Breast epithelium (tissue), 4 donors: ENCODE data around the gene MYRF. TPM values are rescaled to one million over a fixed set of nuclear protein-coding genes. Genes with fewer than 3 reads are reported as not detected.

ENCODE experiments used
- DNase-seq, 2 donors: peaks; one replicate each; pipeline ENCODE4 v3.0.0-alpha.2; 2019; ENCODE audit warnings: low spot score in 2 of 2
- H3K27ac ChIP-seq, 2 donors: fragments of 200-600 bp; sonication (generic) in 1 of 2; one replicate each; pipeline ENCODE4 v1.5.1; 2016 to 2019; ENCODE audit warnings: mild to moderate bottlenecking in 1 of 2
- H3K27me3 ChIP-seq, 2 donors: fragments of 200-600 bp; sonication (generic) in 1 of 2; one replicate each; pipeline versions ENCODE4 v1.5.1 to v1.6.0; 2017 to 2019; ENCODE audit warnings: control low read depth in 1 of 2, mild to moderate bottlenecking in 1 of 2
- H3K36me3 ChIP-seq: fragments of 200-600 bp; one replicate; pipeline ENCODE4 v1.5.1; 2019
- H3K4me1 ChIP-seq, 2 donors: fragments of 200-600 bp; sonication (generic); one replicate each; pipeline ENCODE4 v1.5.1; 2016 to 2019; ENCODE audit warnings: control low read depth in 1 of 2
- H3K4me3 ChIP-seq, 3 donors: fragments of 200-600 bp; sonication (generic); 1 replicate in 2 of 3; 2 replicates in 1 of 3; pipeline ENCODE4 v1.5.1; 2016 to 2019; ENCODE audit warnings: mild to moderate bottlenecking in 3 of 3, moderate library complexity in 2 of 3
- H3K9me3 ChIP-seq, 2 donors: fragments of 200-600 bp; sonication (generic) in 1 of 2; one replicate each; pipeline ENCODE4 v1.5.1; 2016 to 2019; ENCODE audit warnings: control low read depth in 1 of 2
- CTCF ChIP-seq, 3 donors: fragments of 450-650 bp; IDR thresholded peaks; one replicate each; pipeline ENCODE4 v1.5.1; 2016 to 2017; ENCODE audit warnings: antibody characterized with exemption in 3 of 3, mild to moderate bottlenecking in 3 of 3, moderate library complexity in 3 of 3
- POLR2A ChIP-seq: fragments of 450-650 bp; IDR thresholded peaks from one replicate; pipeline ENCODE4 v1.6.1; 2016; ENCODE audit warnings: antibody characterized with exemption, mild to moderate bottlenecking, moderate library complexity
- POLR2AphosphoS5 ChIP-seq, 3 donors: sonication (generic); formaldehyde crosslinking; IDR thresholded peaks; one replicate each; pipeline ENCODE4 v1.6.1; 2017; ENCODE audit warnings: antibody characterized with exemption in 3 of 3
- intact Hi-C: fragments of 100-400 bp; cut with DNase I; formaldehyde crosslinking; loops from one replicate; pipeline ENCODE4 v1.15.1; 2023; ENCODE audit warnings: low total_unique reads
- total RNA-seq, 3 donors: library from RNA; depleted of rRNA; stranded (reverse); fragments of >200 nt; gene quantifications; one replicate each; pipeline ENCODE4 v1.1.0, GENCODE V29; 2016

The MYRF gene
- total RNA-seq, 3 donors from 2014 or later, result 0.32 to 6.9 (median 0.66) TPM

- no peaks in the 10 kb centered on the region for H3K36me3 ChIP-seq
- peak overlapping the region in 1 of 2 donors; percentile 78 for H3K27ac ChIP-seq
- H3K9me3 ChIP-seq, result no peaks in the 10 kb centered on the region
- H3K4me1 ChIP-seq, result peaks cover 0 to 6% of the 10 kb centered on the region in 2 donors
- DNase-seq, result no peak
- intact Hi-C loops, result loop anchor here (2.0 to 10.0 kb wide), 3 partner anchors 67 to 860 kb away; partner anchors contain the start of gene UBXN1
- H3K4me3 ChIP-seq, result peak overlapping the region; percentile 67 to 92 (median 69)
- TF ChIP-seq CTCF (IDR thresholded peaks at IDR 0.05), result no peak
- TF ChIP-seq POLR2A, result no peak
- no peak for TF ChIP-seq POLR2AphosphoS5 (IDR thresholded peaks at IDR 0.05)
- H3K27me3 ChIP-seq, result no peaks in the 10 kb centered on the region
Observed at GRCh38 chr11:61817471-61818202, 65.2 kb downstream of the MYRF start.

- Histone ChIP-seq H3K27ac (no peak overlapping the region), H3K4me1 (peaks cover 0 to 6% of the 10 kb centered on the region in 2 donors), H3K27me3 (no peaks in the 10 kb centered on the region), H3K9me3 (no peaks in the 10 kb centered on the region), H3K4me3 (no peak overlapping the region), H3K36me3 (no peaks in the 10 kb centered on the region)
- intact Hi-C loops, result no loop called here
- TF ChIP-seq POLR2A (no peak), POLR2AphosphoS5 (IDR thresholded peaks at IDR 0.05) (no peak), CTCF (IDR thresholded peaks at IDR 0.05) (no peak)
- no peak for DNase-seq
Observed at GRCh38 chr11:61820174-61820573, 67.7 kb downstream of the MYRF start.

GRCh38 chr11:61826930-61827570 is 74.6 kb downstream of the MYRF start:
- H3K27ac ChIP-seq, result peak overlapping the region; percentile 17 to 35
- intact Hi-C loops, result no loop called here
- H3K9me3 ChIP-seq, result no peaks in the 10 kb centered on the region
- no peak for DNase-seq
- peak overlapping the region; percentile 56 to 59 (median 56) for H3K4me3 ChIP-seq
- no peaks in the 10 kb centered on the region for H3K27me3 ChIP-seq
- TF ChIP-seq POLR2AphosphoS5 (IDR thresholded peaks at IDR 0.05) (no peak), POLR2A (no peak), CTCF (IDR thresholded peaks at IDR 0.05) (no peak)
- peaks cover 0 to 5% of the 10 kb centered on the region in 2 donors for H3K4me1 ChIP-seq
- no peaks in the 10 kb centered on the region for H3K36me3 ChIP-seq

GRCh38 chr11:61827571-61828378 is 75.3 kb downstream of the MYRF start, which contains the start of gene FADS2:
Gene FADS2, plus strand, starts transcription at chr11:61828300. Its CDS starts 91 bp downstream, at chr11:61828391.
- Histone ChIP-seq H3K27me3 (no peaks in the 10 kb centered on the region), H3K27ac (peak within 1 kb of the TSS; percentile 17 to 53), H3K36me3 (no peaks in the 10 kb centered on the region), H3K9me3 (no peaks in the 10 kb centered on the region), H3K4me3 (peak within 1 kb of the TSS; percentile 56 to 59 (median 56)), H3K4me1 (peaks cover 0 to 5% of the 10 kb centered on the region in 2 donors)
- intact Hi-C loops, result no loop called here
- DNase-seq, result peak in 1 of 2 donors; percentile 29
- TF ChIP-seq POLR2AphosphoS5 (IDR thresholded peaks at IDR 0.05) (no peak), POLR2A (no peak), CTCF (IDR thresholded peaks at IDR 0.05) (no peak)
